ENCODE results near the gene SNUPN.

Gene SNUPN

DNA sequence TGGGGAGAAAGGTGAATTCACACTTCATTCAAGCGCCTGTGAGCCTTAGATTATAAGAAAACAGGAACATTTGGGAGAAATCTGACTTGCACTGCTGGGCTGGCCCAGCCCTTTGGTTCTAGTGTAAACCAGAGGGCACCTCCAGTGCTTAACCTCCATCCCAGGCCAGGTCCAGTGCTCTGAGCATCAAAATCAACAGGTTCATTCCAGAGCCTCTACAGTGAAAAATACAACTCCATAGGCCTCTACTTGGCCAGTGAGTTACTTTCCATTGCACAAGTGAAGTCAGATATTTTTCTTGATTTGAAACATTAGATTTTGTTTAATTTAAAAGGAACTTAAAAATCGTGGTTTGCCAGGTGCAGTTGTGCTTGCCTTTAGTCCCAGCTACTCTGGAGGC lies 3.0 kb downstream of the SNUPN start:
- no peaks in the 10 kb centered on the region for H3K27me3 ChIP-seq (ENCODE audit: insufficient read depth, low read length)
- no peaks in the 10 kb centered on the region for H3F3A ChIP-seq (ENCODE audit: insufficient read depth, low read length)
- no peak overlapping the region for H2AFZ ChIP-seq (ENCODE audit: low read length)
- no peaks in the 10 kb centered on the region for H3K79me2 ChIP-seq (ENCODE audit: insufficient read depth, low read length)
- H3K36me3 ChIP-seq (ENCODE audit: insufficient read depth, low read length): peaks cover 30% of the 10 kb centered on the region; the same call in 1 of the 2 replicates
- peaks cover 23% of the 10 kb centered on the region for H3K4me1 ChIP-seq (ENCODE audit: insufficient read depth, low read length, severe bottlenecking)
- TF ChIP-seq EZH2 (IDR thresholded peaks at IDR 0.05; ENCODE audit: borderline replicate concordance, low read length) (no peak), CTCF (IDR thresholded peaks at IDR 0.05; ENCODE audit: low read length) (no peak)
- H3K27ac ChIP-seq (ENCODE audit: low read depth, low read length, poor library complexity, severe bottlenecking): no peak overlapping the region
- no peak overlapping the region for H3K9ac ChIP-seq (ENCODE audit: low read length)
- no peak overlapping the region for H3K4me2 ChIP-seq (ENCODE audit: low read length)
- H4K20me1 ChIP-seq (ENCODE audit: insufficient read depth, low read length): no peaks in the 10 kb centered on the region
- H3K4me3 ChIP-seq (ENCODE audit: low read depth, low read length, poor library complexity, severe bottlenecking): no peak overlapping the region
- no peaks in the 10 kb centered on the region for H3K9me3 ChIP-seq (ENCODE audit: low read length)
- H3K9me2 ChIP-seq (ENCODE audit: low read depth, low read length): no peaks in the 10 kb centered on the region

GRCh38 chr15:75620841-75621391 lies 4.6 kb downstream of the SNUPN start:
- Histone ChIP-seq H3K4me3 (ENCODE audit: low read depth, low read length, poor library complexity, severe bottlenecking) (no peak overlapping the region), H3K4me2 (ENCODE audit: low read length) (no peak overlapping the region)
- TF ChIP-seq CTCF (IDR thresholded peaks at IDR 0.05; ENCODE audit: low read length) (no peak), EZH2 (IDR thresholded peaks at IDR 0.05; ENCODE audit: borderline replicate concordance, low read length) (no peak)

DNA sequence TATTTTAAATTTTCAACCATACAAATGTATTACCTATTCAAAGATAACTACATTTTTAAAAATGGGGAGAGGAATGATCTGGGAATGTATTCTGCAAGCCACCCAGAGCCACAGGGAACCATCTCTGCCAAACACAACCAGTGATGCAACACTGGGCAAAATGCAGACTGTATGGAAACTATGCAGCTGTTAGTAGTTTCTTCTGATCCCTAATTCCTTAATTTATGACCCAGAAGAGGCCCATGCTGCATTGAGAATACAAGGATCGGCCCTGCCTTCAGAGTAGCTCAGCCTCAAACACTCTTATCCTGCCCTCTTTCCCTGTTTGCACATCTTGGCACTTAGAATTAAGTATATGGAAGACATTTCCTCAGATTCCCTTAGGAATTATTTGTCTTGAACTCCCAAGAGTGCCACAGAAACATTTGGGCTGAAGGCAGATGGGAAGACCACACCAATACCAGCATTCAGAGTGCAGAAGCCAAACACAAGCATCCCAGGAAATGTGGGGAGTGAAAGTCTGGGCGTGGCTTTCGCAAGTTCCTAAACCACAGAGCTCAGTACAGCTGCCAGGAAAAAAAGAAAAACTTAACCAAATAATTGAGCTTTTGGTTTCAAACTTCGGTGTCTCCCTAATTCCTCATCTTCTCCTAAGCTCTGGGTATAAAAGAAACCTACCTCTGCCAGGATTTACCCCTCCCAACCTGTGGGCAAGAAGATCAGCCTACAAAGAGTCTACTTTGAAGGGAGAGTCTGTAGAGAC lies 5.3 kb downstream of the SNUPN start:
- Histone ChIP-seq H3K4me1 (ENCODE audit: insufficient read depth, low read length, severe bottlenecking) (peaks cover 8% of the 10 kb centered on the region), H3K4me3 (ENCODE audit: low read depth, low read length, poor library complexity, severe bottlenecking) (no peak overlapping the region), H3K79me2 (ENCODE audit: insufficient read depth, low read length) (no peaks in the 10 kb centered on the region), H3F3A (ENCODE audit: insufficient read depth, low read length) (no peaks in the 10 kb centered on the region), H3K9ac (ENCODE audit: low read length) (no peak overlapping the region), H2AFZ (ENCODE audit: low read length) (no peak overlapping the region), H3K9me3 (ENCODE audit: low read length) (no peaks in the 10 kb centered on the region), H4K20me1 (ENCODE audit: insufficient read depth, low read length) (no peaks in the 10 kb centered on the region), H3K9me2 (ENCODE audit: low read depth, low read length) (no peaks in the 10 kb centered on the region), H3K4me2 (ENCODE audit: low read length) (no peak overlapping the region), H3K27ac (ENCODE audit: low read depth, low read length, poor library complexity, severe bottlenecking) (no peak overlapping the region), H3K27me3 (ENCODE audit: insufficient read depth, low read length) (no peaks in the 10 kb centered on the region), H3K36me3 (ENCODE audit: insufficient read depth, low read length) (peaks cover 50% of the 10 kb centered on the region)
- TF ChIP-seq EZH2 (IDR thresholded peaks at IDR 0.05; ENCODE audit: borderline replicate concordance, low read length) (no peak), CTCF (IDR thresholded peaks at IDR 0.05; ENCODE audit: low read length) (no peak)

More at GRCh38 chr15:75620841-75621391, 4.6 kb downstream of the SNUPN start:
- Histone ChIP-seq H3K79me2 (ENCODE audit: insufficient read depth, low read length) (no peaks in the 10 kb centered on the region), H3K9me2 (ENCODE audit: low read depth, low read length) (no peaks in the 10 kb centered on the region), H3K9me3 (ENCODE audit: low read length) (no peaks in the 10 kb centered on the region), H2AFZ (ENCODE audit: low read length) (no peak overlapping the region), H3K27me3 (ENCODE audit: insufficient read depth, low read length) (no peaks in the 10 kb centered on the region), H3K4me1 (ENCODE audit: insufficient read depth, low read length, severe bottlenecking) (peaks cover 9% of the 10 kb centered on the region), H3F3A (ENCODE audit: insufficient read depth, low read length) (no peaks in the 10 kb centered on the region), H4K20me1 (ENCODE audit: insufficient read depth, low read length) (no peaks in the 10 kb centered on the region), H3K36me3 (ENCODE audit: insufficient read depth, low read length) (peaks cover 45% of the 10 kb centered on the region), H3K9ac (ENCODE audit: low read length) (no peak overlapping the region), H3K27ac (ENCODE audit: low read depth, low read length, poor library complexity, severe bottlenecking) (no peak overlapping the region)
